DMS79 (cell line): Measurements from ENCODE around the gene PRAC2.

Experiments used
- DNase-seq: peaks from one replicate; lab custom pipeline; 2025; lab: John Stamatoyannopoulos, UW

The PRAC2 gene

DNA sequence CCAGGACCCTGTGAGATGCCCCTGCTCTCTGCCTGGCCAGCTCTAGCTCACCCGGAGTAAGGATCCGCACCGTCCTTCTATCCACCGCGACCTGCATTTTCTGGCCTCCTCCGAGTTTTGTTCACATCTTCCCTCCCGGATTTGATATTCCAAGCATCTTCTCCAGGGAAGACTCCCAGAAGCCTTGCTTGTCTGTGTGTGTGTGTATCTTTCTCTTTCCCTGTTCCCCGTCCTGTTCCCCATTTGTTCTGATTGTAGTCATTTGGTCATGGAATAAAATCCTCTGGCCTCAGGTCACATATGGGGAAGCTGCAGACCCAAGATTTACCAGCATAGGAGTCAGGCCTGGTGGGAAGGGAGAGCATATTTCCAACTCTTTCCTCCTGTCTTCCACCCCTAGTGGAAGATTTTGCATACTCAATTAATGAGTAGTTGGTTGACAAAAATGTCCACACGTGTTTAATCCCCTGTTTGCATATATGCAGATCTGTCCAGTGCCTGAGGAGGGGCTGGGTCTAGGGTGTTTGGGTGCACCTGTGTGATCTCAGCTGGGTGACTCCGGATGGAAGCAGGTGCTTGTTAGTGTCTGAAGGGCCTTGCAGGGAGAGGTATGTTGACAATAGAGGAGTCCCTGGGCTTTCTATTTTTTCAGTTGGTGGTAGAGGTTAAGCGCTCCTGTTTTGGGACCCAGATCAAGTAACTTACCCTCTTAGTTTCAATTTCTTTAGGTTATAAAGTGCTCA, 2.5 kb upstream of the PRAC2 start:
- DNase-seq, result no peak

DNA sequence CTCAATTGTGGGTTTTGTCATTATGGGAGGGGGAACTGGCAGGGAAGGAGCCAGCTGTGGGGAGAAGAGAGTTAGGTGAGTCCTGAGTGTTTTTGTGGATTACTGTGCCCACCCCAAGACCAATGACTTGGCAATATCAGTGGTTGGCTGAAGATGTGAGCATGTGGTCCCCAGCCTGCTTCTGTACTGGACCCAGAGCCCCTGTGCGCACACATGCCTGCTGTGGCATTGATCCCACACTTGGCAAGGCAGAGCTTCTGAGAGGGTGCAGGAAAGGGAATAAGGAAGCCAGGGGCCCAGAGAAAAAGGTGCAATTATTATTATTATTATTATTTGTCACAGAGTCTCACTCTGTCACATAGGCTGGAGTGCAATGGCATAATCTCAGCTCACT, 2.0 kb upstream of the PRAC2 start:
- no peak for DNase-seq

DNA sequence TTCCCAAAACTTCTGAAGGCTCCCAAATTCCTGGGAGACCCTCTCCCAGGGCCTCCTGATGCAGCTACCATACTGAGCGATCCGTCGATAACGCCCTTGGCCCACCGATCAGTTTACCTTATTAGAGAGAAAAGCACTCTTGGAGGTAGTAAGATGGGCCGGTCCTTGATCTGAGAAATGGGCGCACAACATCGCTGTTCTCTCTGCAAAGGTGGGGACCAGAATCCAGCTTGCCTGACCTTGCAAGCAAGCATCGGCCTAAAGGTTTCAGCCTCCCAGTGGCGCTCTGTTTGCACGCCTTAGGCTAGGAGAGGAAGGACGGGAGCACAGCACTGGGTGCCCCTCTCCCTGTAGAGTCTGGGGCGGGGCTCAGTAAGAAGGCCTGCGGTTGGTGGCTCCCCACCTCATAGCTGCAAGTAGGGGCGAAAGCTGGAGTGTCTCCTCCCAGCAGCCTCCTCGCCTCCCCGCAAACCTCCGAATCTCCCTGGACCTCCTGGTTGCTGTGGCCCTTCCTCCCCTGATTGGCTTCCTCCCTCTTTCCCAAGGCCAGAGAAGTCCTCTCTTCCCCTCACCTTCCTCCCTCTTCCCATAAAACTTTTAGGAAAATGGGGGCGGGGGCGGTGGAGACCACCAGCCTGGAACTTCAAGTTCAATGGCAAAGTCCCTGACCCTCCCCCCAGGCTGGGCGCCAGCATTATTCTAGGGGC, 631 bp upstream of the PRAC2 start, which contains the start of gene PRAC1:
Gene PRAC1 (minus strand): TSS at position 318 of the 707 bp plus-strand sequence. CDS start 126 bp downstream, at position 192.
- DNase-seq, result no peak

DNA sequence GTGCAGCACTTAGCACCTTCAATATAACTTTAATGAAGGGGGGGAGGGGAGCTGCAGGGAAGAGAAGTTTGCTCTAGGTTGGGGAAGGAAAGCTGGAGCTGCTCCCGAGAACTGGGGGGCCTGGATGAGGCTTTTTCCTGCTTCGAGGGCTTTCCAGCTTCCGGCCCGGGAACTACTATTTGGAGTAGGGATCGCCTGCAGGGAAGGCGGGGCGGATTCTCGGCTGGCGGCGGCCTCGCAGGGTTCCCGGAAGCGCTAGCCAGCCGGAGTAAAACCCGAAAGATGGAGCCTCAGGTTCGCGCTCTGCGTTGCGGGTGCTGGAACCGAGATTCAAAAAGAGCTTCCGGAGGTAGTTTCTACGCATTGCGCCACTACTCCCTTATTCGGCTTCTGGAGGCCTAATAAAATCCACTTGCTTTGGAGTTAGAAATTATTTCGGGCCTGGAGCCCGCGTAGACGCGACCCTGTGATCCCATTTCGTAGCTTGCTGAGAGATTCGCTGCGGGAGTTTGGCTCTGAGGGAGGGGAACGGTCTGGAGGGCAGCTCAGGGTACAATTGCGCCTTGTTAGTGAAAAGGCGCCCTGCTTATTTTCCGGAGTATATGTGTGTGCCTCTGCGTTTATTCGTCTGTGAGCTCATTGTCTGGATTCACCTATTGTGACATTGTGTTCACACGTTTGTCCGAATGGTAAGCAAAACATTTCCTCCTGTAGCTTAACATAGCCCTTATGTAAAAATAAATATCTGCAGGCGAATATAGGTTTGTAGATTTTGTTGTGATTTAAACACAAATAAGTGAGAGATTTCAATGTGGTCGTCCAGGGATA, 652 bp downstream of the PRAC2 start:
- DNase-seq, result no peak

DNA sequence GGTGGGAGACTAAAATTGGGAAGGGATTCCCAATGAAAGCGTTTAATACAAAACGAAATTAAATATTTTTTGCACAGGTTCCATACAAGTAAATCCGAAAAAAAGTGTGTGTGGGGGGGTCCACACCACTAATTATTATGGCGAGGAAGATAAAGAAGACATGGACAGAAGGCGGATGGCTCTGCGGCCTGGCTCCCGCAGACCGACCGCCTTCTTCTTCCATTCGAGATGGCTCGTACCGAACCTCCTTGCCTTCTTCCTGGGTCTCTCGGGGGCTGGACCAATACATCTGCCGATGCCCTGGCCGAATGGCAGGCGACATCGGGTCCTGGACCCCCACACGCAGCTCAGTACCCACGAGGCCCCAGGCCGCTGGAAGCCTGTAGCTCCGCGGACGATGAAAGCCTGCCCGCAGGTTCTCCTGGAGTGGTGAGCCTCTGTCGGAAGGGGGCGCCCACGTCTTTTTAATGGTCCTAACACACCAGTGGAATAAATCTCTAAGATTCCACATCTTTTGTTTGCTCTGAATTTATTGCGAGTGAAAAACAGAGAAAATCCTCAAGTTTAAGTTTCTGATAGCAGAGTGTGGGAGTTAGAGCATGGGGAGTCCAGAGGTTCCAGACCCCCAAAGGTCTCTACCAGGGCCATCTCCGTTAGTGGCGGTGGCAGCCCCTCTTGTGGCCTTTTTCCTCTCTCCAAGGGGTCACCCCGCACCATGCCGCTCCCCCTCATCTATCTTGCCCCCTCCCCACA, 1.4 kb downstream of the PRAC2 start:
- DNase-seq, result peak; percentile 37

DNA sequence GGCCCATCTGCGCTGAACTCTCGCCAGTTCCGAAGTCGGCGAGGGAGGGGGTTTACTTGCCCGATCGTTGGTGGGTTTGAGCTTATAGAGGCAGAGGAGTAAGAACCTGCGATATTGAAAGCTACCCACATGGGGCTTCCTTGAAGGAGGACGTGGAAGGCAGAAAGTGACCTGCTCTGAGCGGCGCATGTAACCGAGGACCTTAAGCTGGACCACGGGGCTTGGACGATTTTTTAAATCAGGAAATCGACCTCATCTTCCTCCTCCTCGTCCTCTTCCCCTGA, 2.0 kb downstream of the PRAC2 start:
- DNase-seq, result no peak

DNA sequence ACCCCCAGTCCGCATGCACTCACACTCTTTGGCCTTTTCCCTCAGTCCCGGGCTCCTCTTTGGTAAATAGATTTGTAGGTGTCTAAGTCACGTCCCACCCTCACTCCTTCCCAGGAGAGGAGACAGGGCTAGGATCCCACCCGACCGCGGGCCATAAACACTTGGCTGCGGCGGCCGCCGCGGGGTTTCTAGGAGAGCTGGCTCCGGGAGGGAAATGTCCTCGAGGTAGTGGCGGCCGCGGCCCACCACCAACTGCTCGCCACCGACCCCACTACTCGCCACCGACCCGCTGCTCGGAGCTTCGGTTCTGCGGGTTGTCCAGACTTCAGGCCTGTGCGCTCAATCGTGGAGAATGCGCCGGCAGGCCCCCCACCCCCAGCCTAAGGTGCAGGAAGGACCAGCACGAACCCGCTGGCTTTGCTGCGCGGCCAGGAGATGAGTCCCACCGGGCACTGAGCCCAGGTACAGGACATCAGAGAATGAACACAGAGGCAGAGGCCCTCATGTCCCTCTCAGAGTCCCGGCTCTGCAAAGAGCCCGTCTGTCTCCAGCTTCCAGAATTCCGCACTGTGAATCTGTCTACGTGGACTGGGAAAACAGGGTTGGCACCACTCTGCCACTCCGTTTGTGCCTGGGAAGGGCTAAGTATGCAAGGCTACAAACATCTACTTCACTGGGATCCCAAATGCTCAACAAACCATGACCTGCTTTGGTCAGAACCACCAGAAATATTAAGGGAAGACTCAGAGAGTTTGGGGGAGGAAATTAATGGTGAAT, 2.5 kb downstream of the PRAC2 start:
- DNase-seq, result no peak

DNA sequence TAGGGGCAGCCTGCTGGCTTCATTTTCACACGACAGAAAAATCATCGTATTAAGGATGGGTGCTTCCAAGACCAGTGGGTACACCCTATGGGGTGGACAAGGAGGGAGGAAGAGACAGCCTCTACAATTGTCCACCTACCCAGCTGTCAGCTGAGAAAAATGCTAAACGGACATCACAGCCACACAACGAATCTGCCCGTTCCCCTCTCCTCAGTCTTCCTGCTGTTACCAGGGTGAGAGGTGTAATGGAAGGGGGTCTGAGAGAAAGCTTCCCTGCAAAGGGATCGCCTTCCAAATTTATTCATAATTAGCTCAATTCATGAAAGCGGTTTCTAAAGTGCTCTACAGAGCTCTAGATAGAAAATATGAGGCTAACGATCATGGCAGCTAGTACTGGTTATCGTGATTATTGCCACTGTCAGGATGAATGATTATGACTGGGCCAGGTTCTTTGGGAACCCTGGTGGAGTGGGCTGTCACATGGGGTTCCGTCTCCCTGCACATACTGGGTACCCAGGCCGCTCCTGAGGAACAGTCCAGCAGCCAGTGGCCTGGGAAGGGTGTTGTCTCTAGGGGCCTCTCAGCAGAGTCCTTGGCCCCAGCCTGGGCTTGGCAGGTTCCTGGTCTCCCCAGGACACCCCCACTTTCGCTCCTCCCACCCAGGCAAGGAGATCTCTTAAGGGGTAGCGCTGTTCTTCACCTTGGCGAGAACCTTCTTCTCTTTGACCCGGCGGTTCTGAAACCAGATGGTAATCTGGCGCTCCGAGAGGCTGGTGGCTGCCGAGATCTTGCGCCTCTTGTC, 3.3 kb downstream of the PRAC2 start:
- no peak for DNase-seq

DNA sequence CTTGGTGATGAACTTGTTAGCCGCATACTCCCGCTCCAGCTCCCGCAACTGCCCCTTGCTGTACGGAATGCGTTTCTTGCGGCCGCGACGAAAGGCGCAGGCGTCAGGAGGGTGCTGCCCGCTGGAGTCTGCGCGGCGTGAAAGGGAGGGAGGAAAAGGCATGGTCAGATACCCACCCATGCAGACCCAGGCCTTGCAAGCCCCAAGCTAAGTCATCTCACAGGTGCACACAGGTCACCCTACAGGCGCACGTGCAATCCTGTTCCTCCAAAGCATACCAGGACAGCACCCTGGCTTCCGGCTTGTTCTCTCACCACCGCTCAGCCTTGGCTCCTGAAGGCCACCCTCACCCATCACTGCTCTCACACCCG, 3.9 kb downstream of the PRAC2 start:
- no peak for DNase-seq

DNA sequence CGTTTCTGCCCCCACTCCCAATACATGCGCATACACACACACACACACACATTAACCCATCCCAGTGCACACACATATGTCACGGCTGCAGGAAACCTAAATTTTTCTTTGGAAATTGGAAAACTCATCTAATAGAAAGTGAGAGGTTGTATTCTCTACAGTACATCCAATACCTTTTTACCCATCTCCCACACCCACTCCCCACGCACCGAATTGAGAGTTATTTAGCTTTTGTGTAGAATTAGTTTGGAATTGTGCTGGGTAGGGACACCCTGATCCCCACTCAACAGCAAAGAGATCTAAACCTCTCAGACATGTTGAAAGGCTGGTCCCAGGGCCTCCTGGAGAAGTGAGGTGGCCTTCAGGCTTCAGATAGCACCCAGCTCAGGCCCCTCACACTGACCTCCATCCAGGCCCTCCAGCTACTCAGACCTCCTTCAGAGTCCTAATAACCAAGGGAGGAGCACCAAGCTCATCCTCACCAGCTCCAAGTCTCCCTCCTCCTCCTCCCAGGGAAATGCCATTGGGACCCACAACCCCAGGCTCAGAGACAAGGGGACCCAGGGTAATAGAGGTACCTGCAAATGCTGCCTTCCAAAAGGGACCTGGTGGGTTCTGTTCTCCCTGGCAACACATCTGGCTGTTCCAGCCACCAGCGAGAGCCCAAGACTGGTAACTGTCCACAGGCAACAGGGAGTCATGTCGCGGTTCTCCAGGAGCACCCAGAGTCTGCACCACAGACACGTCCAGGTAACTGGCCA, 4.6 kb downstream of the PRAC2 start:
- no peak for DNase-seq

DNA sequence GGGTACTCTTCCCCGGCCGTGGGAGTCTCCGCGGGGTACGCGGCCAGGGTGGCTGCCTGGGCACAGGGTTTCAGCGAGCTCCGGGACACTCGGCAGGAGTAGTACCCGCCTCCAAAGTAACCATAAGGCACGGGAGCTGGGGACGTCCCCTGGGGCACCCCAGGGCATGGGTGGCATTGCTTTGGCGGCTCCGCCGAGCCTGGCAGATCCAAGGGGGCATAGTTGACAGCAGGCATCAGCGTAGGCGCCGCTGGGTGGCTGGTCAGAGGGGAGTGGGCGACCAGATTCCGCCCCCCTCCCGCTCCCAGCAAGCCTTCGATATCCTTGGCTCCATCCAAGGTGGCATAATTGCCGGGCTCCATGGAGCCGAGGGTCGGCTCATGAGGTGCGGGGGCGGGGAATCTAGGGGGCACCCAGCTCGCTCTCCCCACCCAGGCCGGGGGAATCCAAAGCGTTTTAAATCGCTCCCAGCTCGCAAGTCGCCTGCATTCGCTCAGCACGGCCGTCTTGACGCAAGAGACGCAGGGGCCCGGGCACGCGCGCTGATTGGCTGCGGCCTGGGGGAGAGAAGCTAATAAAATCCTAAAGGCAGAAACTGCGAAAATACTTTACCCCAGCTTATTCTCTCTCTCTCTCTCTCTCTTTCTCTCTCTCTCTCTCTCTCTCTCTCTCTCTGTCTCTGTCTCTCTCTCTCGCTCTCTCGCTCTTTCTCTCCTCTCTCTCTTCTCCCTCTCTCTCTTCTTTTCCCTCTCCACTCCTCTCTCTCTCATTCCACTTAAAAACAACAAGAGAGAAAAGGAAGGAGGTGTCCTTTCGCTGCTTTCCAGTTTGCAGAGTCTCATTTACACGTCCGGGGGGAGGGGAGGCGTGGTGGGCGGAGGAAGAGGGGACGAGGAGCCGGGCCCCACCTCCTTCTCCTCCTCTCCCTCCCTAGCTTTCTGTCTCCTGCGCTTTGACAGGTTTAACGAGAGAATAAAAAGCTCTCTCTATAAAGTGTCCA, 5.5 kb downstream of the PRAC2 start, which contains the start of gene HOXB13:
Gene HOXB13 (minus strand): TSS at position 519 of the 1,000 bp plus-strand sequence. CDS start 157 bp downstream, at position 362.
- peak; percentile 35 for DNase-seq

DNA sequence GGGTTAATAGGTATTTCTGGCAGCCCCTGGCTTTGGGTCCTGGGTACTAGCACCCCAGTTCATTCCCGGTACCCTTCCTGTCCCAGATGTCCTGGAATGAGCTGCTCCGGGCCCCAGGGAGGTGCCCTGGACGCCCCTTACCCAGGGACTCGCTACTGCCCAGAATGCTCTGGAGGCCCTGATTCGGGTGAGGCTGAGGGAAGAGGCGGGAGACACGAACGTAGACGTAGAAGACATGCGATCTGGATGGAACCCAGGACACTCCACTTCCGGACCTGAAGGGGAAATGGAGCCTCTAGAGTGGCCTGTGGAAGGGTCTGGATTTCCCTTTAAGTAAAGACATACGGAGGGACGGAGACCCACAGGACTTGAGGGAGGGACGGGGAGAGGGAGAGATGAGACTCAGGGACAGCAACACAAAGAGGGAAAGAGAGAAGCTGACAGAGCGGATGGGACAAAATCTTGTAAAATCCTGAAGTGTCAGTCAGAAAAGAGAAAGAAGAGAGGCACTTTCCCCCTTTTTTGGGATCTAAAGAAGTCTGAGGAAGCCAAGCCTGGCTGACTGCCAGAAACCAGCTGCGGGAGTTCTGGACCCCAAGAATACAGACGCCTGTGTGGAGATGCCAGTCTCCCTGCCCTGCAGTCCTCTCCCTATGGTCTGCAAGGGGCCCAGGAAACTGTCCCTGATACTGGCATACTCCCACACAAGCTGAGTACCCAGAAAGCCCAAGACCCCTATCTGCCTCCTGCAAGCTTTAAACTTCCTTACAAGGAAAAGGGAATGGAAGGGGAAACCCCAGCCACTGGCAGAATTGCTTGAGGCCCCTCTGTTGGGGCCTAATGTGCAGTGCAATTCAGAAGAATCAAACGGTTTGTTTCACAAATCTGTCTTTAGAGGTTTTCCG, 6.6 kb downstream of the PRAC2 start:
- DNase-seq, result no peak

DNA sequence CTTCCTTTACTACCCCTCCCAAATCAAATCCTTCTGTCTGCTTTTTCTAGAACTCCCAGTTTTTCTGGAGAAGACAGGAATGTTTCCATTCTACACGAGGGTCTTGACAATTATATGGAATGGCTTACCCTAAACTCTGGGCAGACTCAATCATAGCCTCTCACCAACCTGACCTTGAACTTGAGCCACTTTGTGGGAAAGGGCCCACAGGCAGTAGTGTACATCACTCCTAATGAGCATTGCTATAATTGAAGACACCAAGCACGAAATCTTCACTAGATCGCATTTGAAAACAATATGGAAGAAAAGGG, 7.2 kb downstream of the PRAC2 start:
- DNase-seq, result no peak

DNA sequence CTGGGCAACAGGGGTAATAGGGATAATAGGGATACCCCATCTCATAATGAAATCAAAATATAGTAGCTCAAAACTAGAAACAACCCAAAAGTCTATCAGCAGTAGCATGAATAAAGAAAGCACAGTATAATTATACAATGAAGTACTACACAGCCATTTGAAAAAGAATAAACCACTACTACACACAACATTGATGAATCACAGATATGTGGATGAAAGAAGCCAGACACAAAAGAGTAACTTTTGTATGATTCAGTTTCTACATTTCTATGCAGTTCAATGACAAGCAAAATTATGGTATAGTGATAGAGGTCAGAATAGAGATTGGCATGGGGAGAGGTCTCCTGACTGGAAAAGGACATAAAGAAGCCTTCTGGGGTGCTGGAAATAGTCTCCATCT, 8.4 kb downstream of the PRAC2 start:
- no peak for DNase-seq

DNA sequence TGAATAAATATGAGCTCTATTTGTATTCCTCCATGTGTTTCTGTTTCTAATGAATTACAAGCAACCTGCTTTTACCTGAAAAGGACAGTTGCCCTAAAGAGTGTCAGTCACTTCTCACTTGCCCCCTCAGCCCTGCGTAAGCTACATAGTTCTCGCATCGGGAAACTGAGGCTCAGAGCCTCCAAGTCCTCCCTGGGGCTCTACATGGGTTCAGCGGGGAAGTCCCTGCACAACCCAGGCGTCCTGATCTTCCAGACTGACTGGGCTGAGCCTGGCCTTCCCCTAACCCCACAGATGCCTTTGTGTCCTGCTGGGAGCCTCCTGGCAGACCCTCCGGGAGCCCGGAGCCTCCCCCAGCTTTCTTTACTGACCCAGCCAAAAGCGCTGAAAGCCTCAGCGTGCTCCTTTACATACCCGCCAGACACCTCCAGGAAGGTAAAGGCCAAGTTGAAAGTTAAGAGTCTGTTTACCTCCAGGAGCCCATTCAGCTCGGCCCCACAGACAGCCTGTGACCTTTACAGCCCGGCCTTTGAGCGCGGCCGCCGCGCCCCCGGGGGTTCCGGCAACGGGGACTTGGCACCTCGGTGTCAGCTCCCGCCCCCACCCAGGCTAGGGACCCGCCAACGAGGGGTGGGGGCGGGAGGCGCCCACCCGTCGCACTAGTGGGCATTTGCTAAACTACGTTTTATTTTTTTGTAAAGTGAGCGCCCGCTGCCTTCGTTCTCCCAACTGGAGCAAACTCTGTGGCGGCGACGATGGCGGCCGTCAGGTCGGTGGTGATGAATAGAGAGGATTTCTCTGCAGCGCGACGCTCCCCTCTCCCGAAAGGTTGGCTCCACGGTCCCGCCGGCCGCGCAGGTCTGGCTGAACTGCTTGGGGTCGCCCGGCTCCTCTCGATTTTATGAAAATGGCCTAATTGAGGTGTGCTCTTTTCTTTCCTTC, 10.0 kb downstream of the PRAC2 start:
- no peak for DNase-seq

DNA sequence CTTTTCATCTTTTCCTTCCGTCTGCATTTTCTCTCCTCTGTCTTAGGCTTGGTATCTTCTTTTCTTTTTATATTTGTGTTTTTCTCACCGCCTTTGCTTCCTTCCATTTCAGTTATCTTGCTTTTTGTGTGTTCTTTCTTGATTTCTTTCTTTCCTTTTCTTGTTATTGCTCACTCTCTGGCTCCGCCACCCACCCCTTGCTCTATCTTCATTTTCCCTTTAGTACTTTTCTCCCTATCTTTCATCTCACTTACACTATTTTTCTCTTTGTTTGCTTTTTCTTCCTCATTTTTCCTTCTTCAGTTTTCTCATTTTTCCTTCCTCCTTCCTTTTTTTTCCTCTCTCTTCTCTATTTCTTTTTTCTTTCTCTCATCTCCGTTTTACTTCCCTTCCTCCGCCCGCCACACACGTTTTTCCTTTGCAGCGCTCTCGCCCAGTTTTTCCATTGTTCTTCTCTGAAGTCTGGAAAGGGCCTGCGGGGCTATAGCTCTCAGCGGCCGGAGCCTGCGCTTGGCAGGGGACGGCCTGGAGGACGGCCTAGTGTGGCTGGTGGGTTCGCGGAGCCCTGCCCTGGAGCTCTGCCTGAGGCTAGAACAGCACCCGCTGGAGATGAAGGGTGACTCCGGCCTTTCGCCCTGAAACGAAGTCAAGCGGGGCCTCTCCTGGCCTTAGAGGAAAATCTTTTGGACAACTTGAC, 10.8 kb downstream of the PRAC2 start:
- no peak for DNase-seq
